NCI-H446 (cell line): ENCODE results near the gene PIPOX.

Source experiments
- DNase-seq, 2 experiments: peaks; one replicate each; lab custom pipeline; 2025; lab: John Stamatoyannopoulos, UW

The PIPOX gene

DNA sequence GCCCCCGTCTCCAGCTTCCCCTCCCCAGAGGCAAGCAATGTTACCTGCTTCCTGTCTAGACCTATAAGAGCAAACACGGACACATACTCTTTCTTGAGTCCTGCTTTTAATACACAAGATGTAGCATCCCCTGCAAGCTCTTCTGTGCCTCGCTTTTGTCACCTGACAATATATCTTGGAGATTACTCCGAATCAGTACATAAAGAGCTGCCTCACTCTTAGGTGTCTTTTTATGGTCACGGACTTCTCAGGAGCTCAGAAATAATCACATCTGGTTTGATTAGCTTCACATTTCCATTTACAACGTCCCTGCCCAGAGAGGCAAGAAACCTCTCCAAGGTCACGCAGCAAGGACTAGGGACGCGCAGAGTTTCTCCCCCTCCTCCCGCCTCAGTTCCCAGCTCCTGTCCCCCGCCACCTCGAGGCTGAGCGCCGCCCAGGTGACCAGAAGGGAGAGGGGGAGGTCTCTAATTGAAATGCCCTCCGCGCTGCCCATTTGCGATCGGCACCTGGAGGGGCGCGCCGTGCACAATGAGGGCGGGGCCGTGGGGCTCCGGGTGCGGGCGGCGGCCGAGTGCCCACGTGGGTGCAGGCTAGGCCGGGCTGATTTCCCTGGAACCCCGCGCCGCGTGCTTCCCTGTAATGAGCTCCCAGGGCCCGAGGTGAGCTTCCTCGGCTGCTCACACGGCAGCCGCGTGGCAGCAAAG is 23.3 kb upstream of the PIPOX start:
- DNase-seq: no peak

GRCh38 chr17:29020576-29020975 is 22.4 kb upstream of the PIPOX start:
- DNase-seq: no peak

GRCh38 chr17:29021226-29021625 is 21.7 kb upstream of the PIPOX start:
- no peak for DNase-seq

- no peak for DNase-seq
Measured at GRCh38 chr17:29022074-29022473, 20.9 kb upstream of the PIPOX start.

GRCh38 chr17:29024316-29024952 is 18.5 kb upstream of the PIPOX start:
- DNase-seq: no peak

DNA sequence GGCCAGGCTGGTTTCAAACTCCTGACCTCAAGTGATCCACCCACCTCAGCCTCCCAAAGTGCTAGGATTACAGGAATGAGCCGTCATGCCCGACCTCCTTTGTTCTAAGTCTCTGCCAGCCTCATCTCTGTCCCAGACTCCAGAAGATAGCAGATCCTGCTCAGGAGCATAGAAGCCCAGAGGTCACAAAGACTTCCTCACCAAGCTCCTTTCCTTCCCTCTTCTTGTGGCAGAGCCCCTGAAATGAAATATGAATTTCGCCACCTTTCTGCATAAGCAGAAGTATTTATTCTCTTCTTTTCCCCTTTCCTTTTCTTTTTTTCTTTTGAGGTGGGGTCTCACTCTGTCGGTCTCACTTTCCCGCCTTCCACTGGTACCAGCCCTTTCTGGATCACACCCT is 11.5 kb upstream of the PIPOX start:
- DNase-seq: no peak

DNA sequence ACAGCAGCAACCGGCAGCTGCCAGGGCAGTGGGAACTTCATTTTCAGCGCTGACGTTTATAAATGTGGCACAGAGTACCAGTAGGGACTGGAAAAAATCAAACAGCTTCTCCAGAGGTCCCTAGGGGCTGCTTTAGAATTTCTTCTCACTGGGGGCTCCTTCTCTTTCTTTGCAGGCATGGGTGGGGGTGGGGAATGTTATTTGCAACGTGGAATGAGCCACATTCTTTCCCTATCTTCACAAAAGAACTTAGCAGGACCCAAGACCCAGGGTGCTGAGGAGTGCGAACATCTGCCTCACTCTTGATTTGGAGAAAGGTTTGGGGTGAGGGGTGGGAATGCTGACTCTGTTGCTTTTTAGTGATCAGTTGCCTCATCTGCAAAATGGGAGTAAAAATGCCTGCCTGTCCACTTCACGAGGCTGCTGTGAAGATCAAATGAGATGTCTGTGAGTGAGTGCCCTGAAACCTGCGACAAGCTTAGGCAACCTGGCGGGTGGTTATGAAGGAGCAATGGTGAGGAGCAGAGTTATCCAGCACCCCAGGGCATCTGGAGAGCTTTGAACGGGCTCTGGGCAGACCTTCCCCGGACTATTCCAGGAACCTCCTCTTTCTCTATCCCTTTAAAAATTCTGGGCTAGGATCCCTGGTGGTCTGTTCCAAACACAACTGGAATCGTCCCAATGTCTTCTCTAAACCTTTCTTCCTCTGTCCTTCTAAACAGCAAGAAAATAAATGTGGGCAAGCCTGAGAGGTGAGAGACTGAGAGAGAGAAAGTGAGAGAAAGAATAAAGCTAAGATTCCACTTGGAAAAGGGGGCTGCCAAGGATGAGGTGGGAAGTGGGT is 10.7 kb upstream of the PIPOX start:
- no peak for DNase-seq

- DNase-seq: no peak
Measured at GRCh38 chr17:29032857-29033197, 10.1 kb upstream of the PIPOX start.

- no peak for DNase-seq
Measured at GRCh38 chr17:29034510-29034909, 8.4 kb upstream of the PIPOX start.

- DNase-seq: no peak
Measured at GRCh38 chr17:29036584-29036983, 6.4 kb upstream of the PIPOX start.

GRCh38 chr17:29037739-29038084 is 5.2 kb upstream of the PIPOX start:
- DNase-seq: no peak

GRCh38 chr17:29038085-29038795 is 4.7 kb upstream of the PIPOX start:
- no peak for DNase-seq

DNA sequence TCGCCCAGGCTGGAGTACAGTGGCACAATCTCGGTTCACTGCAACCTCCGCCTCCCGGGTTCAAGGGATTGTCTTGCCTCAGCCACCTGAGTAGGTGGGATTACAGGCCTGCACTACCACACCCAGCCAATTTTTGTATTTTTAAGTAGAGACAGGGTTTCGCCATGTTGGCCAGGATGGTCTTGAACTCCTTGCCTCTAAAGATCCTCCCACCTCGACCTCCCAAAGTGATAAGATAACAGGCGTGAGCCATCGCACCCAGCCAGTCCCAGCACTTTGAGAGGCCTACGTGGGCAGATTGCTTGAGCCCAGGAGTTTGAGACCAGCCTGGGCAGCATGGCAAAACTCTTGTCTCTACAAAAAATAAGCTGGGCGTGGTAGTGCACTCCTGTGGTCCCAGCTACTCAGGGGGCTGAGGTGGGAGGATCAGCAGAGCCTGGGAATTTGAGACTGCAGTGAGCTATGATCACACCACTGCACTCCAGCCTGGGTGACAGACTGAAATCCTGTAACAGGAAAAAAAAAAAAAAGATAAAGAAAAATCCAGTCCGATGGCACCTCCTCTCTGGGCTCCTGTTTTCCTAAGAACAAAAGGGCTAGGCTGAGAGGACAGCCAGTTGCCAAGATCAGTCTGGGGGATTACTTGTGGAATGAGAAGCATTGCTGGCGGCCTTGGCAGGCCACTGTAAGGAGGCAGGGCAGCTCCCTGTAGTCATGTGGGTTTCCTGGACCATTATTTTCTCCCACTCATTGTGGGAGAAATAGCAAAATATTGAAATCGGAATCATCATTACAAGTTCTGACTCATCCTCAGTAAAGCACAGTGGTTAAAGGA is 3.0 kb upstream of the PIPOX start:
- DNase-seq: peak in 1 of 2 experiments; percentile 34

GRCh38 chr17:29041091-29041490 is 1.9 kb upstream of the PIPOX start:
- no peak for DNase-seq

- DNase-seq: no peak
Measured at GRCh38 chr17:29041571-29041970, 1.4 kb upstream of the PIPOX start.

DNA sequence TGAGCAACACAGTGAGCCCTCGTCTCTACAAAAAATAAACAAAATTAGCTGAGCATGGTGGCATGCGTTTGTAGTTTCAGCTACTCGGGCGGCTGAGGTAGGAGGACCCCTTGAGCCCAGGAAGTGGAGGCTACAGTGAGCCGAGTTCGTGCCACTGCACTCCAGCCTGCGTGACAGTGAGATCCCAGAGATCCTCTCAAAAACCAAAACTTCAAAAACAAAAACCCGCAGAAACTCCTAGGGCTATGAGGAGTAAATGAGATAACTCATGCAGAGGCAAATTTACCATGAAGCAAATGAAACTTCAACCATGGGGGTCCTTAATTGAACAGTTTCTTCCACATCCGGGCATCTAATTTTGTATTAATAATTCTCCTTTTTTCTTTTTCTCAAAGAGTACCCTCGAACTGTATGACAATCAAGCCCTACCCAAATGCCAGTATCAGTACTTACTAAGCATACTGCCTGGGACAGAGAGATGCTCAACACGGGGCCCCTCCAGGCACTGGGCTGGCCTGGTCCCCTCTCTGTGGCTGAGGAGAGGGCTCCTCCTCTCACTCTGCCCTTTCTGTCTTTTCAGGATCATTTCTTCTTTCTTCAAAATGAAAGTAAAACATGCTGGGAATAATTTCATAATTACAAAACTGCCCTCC is 789 bp upstream of the PIPOX start:
- DNase-seq: no peak

GRCh38 chr17:29043539-29044145 is 701 bp downstream of the PIPOX start:
- no peak for DNase-seq

- no peak for DNase-seq
Measured at GRCh38 chr17:29045026-29045425, 2.1 kb downstream of the PIPOX start.

- no peak for DNase-seq
Measured at GRCh38 chr17:29045734-29046472, 3.0 kb downstream of the PIPOX start.

- DNase-seq: no peak
Measured at GRCh38 chr17:29046473-29046839, 3.5 kb downstream of the PIPOX start.
